Occipital lobe (tissue), 2 donors: ENCODE data around the gene CARMIL3. TPM values are rescaled to one million over a fixed set of nuclear protein-coding genes. Genes with fewer than 3 reads are reported as not detected.

Source experiments
- DNase-seq: peaks from one replicate; lab custom pipeline; 2025; lab: John Stamatoyannopoulos, UW
- total RNA-seq: library from RNA; depleted of rRNA; stranded (reverse); fragments of >200 nt; gene quantifications from one replicate; pipeline ENCODE4 v1.2.3, GENCODE V29; 2014

CARMIL3 gene
- total RNA-seq, 1 donor from 2014 or later = 24.2 TPM

DNA sequence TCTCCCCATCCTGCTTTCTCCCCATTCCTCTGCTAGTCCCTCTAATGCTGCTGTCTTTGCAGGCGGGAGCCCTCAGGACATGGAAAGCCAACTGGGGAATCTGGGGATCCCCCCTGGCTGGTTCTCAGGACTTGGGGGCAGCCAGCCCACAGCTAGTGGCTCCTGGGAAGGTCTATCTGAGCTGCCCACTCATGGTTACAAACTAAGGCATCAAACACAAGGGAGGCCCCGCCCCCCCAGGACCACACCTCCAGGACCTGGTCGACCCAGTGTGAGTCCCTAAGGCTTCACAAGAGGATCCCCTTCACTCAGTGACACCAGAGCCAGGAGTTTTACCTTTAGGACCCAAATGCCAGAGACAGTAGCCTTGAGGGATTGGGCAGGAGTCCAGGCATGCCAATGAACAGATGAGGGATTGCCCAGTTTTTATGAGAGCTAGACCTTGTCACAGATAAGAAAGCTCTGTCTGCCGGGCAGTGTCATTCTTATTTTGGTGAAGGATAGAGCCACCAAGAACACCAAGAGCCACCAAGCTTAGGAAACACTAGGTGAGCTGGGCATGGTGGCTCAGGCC lies 11.5 kb downstream of the CARMIL3 start:
- no peak for DNase-seq

DNA sequence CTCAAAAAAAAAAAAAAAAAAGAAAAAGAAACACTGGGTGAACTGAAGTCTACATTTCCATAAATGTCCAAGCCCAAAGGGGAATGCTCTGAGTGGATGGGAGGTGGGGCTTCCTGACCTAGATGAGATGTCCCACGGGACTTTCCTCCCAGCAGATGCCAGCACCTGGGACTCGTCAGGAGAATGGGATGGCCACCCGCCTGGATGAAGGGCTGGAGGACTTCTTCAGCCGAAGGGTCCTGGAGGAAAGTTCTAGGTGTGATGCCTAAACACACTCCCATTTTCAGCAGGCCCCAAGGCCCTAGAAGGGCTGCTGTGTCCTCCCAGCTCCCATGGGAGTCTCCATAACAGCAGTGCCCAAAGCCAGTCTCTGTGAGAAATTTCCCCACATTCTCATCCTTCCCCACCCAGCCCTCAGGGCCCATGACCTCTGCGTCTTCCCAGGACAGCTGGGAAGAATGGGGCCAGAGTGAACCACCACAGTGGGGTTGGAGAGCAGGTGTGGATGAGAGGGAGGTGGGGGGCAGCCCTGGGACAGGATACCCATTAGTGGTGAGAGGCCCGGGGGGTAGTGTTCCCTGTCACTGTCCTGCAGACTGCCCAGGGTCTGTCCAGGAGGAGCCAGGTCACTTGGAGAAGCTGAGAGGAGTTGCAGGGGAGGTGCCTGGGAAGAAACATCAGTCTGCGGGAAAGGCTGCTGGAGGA lies 12.4 kb downstream of the CARMIL3 start:
- no peak for DNase-seq

DNA sequence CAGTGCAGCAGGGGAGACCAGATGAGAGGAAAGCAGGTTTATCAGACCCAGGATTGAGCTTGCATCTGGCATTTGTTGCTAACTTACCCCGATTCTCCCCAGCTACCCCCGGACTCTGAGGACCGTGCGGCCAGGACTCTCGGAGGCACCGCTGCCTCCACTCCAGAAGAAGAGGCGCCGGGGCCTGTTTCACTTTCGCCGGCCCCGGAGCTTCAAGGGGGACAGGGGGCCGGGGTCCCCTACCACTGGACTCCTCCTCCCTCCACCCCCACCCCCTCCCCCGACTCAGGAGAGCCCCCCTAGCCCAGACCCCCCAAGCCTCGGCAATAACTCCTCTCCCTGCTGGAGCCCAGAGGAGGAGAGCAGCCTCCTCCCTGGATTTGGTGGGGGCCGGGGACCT lies 13.0 kb downstream of the CARMIL3 start:
- no peak for DNase-seq

GRCh38 chr14:24065408-24065807 lies 13.6 kb downstream of the CARMIL3 start:
- no peak for DNase-seq

DNA sequence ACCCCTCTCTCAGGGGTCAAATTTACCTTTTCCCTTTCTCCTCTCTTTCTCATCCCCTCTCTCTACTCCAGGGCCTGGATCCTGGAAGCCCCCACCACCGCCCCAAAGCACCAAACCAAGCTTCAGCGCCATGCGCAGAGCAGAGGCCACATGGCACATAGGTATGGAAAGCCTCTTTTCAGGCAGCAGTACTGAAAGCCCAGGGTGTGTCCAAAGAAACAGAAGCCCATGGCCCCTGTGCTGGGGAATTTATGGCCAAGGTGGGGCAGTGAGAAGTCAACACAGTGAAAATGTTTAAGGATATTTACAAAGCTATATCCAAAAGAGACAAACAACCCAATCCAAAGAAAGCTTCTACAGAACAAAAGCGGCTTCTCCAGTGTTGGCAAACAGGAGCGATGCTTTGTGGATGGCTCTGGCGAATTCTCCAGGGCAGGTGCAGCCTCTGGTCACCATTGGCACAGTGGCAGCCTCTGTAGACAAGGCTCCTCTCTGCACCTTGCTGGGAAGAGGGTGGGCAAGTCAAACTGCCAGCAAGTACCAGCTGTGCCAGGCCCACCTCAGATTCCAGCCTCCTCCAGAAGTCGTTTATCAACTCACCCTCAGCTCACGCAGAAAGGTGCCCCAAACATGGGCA lies 14.8 kb downstream of the CARMIL3 start:
- no peak for DNase-seq

DNA sequence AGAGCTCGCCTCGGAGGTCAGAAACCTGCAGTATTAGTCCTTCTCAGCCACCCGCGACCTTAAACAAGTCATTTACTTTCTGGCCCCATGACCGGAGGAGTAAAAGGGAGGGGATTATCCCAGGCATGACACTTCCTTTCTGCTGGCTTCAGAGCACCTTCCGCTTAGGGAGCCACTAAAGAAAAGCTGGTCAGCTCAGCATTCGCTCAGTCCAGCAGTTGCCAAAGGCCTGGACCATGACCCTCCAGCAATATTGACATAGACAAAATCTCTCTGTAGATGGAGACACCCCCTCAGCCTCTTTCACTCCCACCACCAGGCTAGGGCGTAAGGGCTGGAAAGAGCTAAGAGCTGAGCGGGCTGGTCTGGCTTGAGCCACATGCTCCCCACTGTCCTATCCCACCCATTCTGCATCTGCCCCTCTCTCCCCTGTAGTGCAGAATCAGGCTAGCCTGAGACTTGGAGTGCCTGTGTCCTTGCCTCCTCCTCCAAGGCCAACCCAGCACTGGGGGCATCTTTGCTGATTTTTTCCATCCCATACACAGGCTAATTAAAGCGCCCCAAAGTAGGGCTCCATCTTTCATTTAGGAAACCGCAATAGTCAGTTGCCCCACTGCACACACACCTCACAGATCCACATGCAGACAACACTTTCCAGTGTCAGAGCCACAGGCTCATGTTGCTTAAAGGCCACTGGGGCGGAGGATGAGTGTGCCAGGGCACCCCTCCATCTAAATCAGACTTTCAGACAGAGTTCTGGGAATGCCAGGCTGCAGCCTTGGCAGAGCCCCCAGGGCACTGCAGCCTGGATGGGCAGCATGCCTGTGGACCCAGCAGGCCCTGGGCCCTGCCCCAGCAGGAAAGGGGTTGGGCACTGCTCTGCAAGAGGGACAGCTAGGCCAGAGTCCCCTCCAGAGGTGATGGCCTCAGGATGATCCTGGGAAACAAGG lies 15.6 kb downstream of the CARMIL3 start:
- no peak for DNase-seq

DNA sequence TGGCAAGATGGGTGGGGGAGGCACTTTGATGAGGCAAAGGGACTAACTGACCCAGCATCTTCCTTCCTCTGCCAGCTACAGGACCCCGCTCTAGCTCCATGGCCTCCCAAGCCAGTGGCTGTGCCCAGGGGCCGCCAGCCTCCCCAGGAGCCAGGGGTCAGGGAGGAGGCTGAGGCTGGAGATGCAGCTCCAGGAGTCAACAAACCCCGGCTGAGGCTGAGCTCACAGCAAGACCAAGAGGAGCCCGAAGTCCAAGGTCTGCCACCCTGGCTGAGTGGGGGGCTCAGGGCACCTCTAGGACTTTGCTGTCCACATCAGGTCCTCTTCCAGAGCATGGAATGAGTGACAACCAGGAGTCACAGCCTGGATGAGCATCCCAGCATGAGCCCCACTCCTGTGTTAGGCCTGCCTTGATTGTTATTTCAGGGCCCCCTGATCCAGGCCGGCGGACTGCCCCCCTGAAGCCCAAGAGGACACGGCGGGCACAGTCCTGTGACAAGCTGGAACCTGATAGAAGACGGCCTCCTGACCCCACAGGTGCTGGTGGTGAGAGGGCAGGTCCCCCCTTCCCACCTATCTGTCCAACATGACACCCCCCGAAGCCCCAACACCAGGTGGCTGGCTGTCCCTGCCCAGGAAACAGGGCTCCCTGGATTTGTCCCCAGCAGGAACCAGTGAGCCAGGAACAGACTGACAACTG lies 17.1 kb downstream of the CARMIL3 start:
- no peak for DNase-seq

GRCh38 chr14:24069411-24069735 lies 17.6 kb downstream of the CARMIL3 start:
- DNase-seq = no peak

GRCh38 chr14:24070285-24071143 lies 18.7 kb downstream of the CARMIL3 start:
- DNase-seq = no peak

DNA sequence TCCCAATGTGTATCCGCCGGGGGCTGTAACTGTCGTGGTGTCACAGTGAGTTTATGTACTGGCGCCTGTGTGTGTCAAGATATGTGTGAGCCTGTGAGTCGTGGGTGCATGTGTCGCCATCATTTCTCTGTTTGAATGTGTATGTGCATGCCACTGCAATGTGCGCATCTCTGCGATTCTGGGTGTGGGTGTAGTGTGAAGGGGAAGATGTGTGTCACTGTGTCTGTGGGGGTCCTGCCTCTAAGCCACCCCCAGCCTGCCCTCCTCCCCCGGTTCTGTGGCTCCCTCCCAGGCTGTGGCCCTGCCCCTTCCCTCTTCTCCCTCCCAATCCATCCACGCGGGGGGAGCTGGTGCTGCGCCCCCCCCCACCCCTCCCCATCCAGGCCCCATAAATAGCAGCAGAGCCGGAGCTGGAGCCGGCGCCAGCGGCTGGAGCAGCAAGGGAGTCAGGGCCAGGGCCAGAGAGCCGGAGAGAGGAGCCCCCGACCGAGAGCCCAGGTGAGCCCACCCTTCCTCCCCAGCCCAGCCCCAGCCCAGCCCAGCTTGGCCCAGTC lies 19.4 kb downstream of the CARMIL3 start, which contains the start of gene CPNE6:
Gene CPNE6 (plus strand): TSS at position 419 of the 554 bp plus-strand sequence. CDS start 1,375 bp downstream, outside the sequence.
- peak; percentile 45 for DNase-seq

GRCh38 chr14:24071836-24072430 lies 20.1 kb downstream of the CARMIL3 start:
- peak; percentile 62 for DNase-seq

DNA sequence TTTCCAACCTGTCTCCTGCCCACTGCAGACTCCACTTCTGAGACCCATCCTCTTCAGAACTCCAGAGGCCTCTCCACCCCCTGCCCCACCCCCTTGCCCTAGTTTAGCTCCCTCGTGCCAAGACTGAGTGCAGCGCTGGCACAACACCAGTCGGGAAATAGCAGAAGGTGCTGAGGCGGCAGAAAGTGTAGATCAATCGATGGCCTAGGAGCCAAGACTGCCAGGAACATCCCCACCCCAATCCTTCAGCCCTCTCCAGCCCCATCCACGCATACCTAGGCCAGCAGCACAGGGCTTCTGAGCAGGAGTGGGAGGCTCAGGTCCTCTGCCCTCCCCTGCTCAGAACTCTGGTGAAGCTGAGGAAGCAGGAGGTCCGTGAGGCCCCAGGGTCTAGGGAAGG lies 20.6 kb downstream of the CARMIL3 start:
- DNase-seq = peak; percentile 62

DNA sequence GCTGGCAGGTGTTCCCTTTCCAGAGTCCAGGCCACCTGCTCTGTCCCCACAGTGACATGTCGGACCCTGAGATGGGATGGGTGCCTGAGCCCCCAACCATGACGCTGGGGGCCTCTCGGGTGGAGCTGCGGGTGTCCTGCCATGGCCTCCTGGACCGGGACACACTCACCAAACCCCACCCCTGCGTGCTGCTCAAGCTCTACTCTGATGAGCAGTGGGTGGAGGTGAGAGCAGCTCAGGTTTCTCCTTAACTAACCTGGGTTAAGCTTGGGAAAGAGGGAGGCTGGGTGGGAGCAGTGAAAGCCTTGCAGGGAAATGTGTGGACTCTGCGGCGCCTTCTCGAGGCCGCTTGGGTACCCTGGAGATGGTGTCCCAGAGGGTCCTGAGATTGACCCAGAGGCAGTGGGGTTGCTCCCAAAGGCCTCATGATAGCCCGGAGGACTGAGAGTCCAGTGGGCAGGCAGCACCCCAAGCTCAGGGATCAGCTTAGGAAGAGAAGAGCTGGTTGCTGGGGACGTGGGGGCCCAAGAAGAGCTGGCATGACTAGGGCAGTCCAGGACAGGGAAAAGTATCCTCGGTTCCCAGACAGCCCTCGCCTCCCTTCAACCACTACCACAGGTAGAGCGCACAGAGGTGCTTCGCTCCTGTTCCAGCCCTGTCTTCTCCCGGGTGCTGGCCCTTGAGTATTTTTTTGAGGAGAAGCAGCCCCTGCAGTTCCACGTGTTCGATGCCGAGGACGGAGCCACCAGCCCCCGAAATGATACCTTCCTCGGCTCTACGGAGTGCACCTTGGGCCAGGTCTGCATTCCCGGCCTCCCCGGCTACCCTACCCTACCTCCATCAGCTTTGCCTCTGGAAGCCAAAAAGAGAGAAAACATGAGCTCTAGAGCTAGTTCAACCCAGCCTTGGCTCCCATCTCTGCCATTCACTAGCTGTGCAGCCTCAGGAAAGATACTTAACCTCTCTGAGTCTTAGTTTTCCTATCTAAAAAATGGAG lies 21.4 kb downstream of the CARMIL3 start:
- DNase-seq = no peak

DNA sequence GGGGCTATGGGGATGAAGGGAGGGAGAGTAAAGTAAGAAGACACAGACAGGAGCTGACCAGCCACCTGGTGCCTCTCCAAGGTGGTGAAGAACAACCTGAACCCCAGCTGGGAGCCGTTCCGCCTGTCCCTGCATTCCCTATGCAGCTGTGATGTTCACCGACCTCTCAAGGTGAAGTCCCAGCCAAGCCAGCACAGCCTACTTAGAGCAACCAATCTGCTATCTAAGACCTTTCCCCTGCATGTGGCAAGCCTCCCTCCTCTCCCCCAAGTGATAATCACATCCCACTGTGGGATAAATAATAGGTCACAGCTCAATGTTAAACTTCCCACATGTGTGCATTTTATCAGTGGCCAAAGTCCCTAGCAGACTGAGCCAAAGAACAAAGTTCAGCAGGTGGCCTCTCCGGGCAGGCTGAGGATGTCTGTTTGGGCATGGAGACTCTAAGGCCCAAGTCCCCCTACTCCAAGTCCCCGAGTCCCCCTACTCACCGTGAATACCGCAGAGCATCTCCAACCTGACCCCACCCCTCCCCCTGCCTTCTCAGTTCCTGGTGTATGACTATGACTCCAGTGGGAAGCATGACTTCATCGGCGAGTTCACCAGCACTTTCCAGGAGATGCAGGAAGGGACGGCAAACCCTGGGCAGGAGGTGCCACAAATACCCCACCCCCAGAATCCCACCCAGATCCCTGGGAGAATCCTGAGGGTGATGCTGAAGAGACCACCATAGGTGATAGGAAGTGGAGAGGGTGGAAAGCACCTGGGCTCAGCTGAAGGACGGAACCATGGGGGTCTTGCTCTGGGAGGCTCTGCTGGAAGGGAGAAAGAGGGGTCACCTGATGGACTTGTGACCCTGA lies 23.0 kb downstream of the CARMIL3 start:
- no peak for DNase-seq

DNA sequence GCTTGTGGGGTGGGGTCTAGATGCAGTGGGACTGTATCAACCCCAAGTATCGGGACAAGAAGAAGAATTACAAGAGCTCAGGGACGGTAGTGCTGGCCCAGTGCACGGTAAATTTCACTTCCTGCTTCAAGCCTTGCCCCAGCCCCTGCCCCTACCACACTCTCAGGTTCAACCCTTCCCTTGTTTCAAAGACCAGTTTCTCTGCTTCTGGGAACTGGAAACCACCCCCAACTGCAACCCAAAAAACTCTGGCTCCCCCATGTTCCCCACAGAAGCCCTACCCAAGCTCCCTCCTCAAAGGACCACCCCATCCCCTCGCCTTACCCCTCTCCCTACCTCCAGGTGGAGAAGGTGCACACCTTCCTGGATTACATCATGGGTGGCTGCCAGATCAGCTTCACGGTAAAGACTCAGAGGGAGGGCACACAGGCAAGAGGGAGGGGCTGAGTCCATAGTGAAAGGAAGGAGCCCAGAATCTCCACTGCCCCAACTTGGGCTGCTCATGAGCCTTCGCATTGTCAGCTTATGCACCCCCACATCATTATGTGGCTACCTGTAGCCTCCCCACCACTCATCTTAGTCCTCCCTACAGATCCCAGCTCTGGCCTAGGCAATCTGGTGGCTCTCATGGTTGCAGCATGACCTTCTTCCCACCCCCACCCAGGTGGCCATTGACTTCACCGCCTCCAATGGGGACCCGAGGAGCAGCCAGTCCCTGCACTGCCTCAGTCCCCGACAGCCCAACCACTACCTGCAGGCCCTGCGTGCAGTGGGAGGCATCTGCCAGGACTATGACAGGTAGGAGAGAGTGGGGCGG lies 23.9 kb downstream of the CARMIL3 start:
- no peak for DNase-seq

DNA sequence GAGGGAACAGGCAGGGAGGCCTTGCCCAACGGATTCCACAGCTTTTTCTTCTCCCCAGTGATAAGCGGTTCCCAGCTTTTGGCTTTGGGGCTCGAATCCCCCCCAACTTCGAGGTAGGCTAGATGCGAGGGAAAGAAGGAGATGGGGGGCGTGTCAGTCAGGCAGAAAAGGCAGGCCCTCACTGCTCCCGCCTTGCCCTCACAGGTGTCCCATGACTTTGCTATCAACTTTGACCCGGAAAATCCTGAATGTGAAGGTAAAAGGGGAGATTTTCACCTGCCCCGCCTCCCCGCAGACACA lies 24.4 kb downstream of the CARMIL3 start:
- no peak for DNase-seq

GRCh38 chr14:24077086-24077485 lies 25.3 kb downstream of the CARMIL3 start:
- no peak for DNase-seq
